Trophoblast cell (in vitro differentiated cells and primary cell): Measurements from ENCODE around the gene ZNF469.

Experiments used
- DNase-seq, 2 donors: peaks; one replicate each; pipeline ENCODE4 v3.0.0-alpha.2; 2016
- H2AFZ ChIP-seq: 2 replicates; pipeline ENCODE4 v1.6.1; 2013; ENCODE audit warnings: low read length, moderate library complexity, mild to moderate bottlenecking; ENCODE audit not compliant: insufficient read depth, poor library complexity
- H2AK5ac ChIP-seq: 2 replicates; pipeline ENCODE4 v1.6.1; 2013; ENCODE audit warnings: mild to moderate bottlenecking, low read length
- H2BK120ac ChIP-seq: 2 replicates; pipeline ENCODE4 v1.6.1; 2013; ENCODE audit warnings: low read length, mild to moderate bottlenecking, moderate library complexity; ENCODE audit not compliant: insufficient read depth, poor library complexity
- H2BK12ac ChIP-seq: 2 replicates; pipeline ENCODE4 v1.6.1; 2013; ENCODE audit warnings: mild to moderate bottlenecking, low read length, moderate library complexity
- H2BK5ac ChIP-seq: 2 replicates; pipeline ENCODE4 v1.6.1; 2013; ENCODE audit warnings: low read length, low read depth, moderate library complexity, mild to moderate bottlenecking; ENCODE audit not compliant: poor library complexity
- H3K14ac ChIP-seq: 2 replicates; pipeline ENCODE4 v1.6.1; 2013; ENCODE audit warnings: mild to moderate bottlenecking, low read length
- H3K18ac ChIP-seq: 2 replicates; pipeline ENCODE4 v1.6.1; 2013; ENCODE audit warnings: mild to moderate bottlenecking, low read length
- H3K23ac ChIP-seq: 2 replicates; pipeline ENCODE4 v1.6.1; 2013; ENCODE audit warnings: low read length
- H3K27ac ChIP-seq: 2 replicates; pipeline ENCODE4 v1.5.1; 2013; ENCODE audit warnings: low read depth, mild to moderate bottlenecking, inconsistent platforms, low read length, moderate library complexity
- H3K27me3 ChIP-seq: 2 replicates; pipeline ENCODE4 v1.6.1; 2013; ENCODE audit warnings: inconsistent platforms, mild to moderate bottlenecking, low read length, moderate library complexity; ENCODE audit not compliant: insufficient read depth
- H3K36me3 ChIP-seq, 2 experiments: 1 replicate in 1 of 2; 2 replicates in 1 of 2; pipeline ENCODE4 v1.6.1; 2013; ENCODE audit warnings: low read length in 2 of 2, mild to moderate bottlenecking in 2 of 2, moderate library complexity in 1 of 2; ENCODE audit not compliant: insufficient read depth in 2 of 2, control insufficient read depth in 1 of 2
- H3K4ac ChIP-seq: 2 replicates; pipeline ENCODE4 v1.6.1; 2013; ENCODE audit warnings: low read depth, mild to moderate bottlenecking, low read length, moderate library complexity
- H3K4me1 ChIP-seq, 2 experiments: 1 replicate in 1 of 2; 2 replicates in 1 of 2; pipeline ENCODE4 v1.6.1; 2013; ENCODE audit warnings: low read length in 2 of 2, mild to moderate bottlenecking in 2 of 2, moderate library complexity in 1 of 2; ENCODE audit not compliant: insufficient read depth in 2 of 2, control insufficient read depth in 1 of 2
- H3K4me2 ChIP-seq: 2 replicates; pipeline ENCODE4 v1.6.1; 2013; ENCODE audit warnings: inconsistent platforms, mild to moderate bottlenecking, low read length, moderate library complexity
- H3K4me3 ChIP-seq: 2 replicates; pipeline ENCODE4 v1.5.1; 2013; ENCODE audit warnings: mild to moderate bottlenecking, low read depth, low read length, inconsistent platforms
- H3K79me1 ChIP-seq: one replicate; pipeline ENCODE4 v1.6.1; 2013; ENCODE audit warnings: low read length
- H3K79me2 ChIP-seq: 2 replicates; pipeline ENCODE4 v1.6.1; 2013; ENCODE audit warnings: low read length, mild to moderate bottlenecking; ENCODE audit not compliant: control insufficient read depth, insufficient read depth, poor library complexity
- H3K9ac ChIP-seq: 2 replicates; pipeline ENCODE4 v1.6.1; 2013; ENCODE audit warnings: mild to moderate bottlenecking, low read length
- H3K9me3 ChIP-seq: 2 replicates; pipeline ENCODE4 v1.6.1; 2013; ENCODE audit warnings: low read depth, mild to moderate bottlenecking, control low read depth, inconsistent platforms, low read length; ENCODE audit not compliant: insufficient read depth
- H4K12ac ChIP-seq: 2 replicates; pipeline ENCODE4 v1.6.1; 2013; ENCODE audit warnings: low read depth, mild to moderate bottlenecking, low read length, moderate library complexity
- H4K8ac ChIP-seq: 2 replicates; pipeline ENCODE4 v1.6.1; 2013; ENCODE audit warnings: low read depth, mild to moderate bottlenecking, low read length, moderate library complexity
- H4K91ac ChIP-seq: one replicate; pipeline ENCODE4 v1.6.1; 2013; ENCODE audit warnings: low read depth, mild to moderate bottlenecking, low read length, moderate library complexity
- WGBS: extraction: QIAGEN DNeasy Blood & Tissue Kit; methylation state at CpG from one replicate; pipeline ENCODE4 v1.1.7; 2013; ENCODE audit warnings: missing lambda C conversion rate; ENCODE audit not compliant: insufficient read length, insufficient coverage; ENCODE audit errors: extremely low coverage; 5-methylcytosine and 5-hydroxymethylcytosine counted together

The ZNF469 gene

GRCh38 chr16:88401604-88402246, 19.0 kb downstream of the ZNF469 start:
- no peaks in the 10 kb centered on the region for H3K4me1 ChIP-seq
- no peak overlapping the region for H4K12ac ChIP-seq
- H2AFZ ChIP-seq: no peak overlapping the region
- H4K91ac ChIP-seq: no peak overlapping the region
- H3K18ac ChIP-seq: no peak overlapping the region
- H3K14ac ChIP-seq: no peak overlapping the region
- no peaks in the 10 kb centered on the region for H3K79me2 ChIP-seq
- no peak overlapping the region for H3K4me2 ChIP-seq
- no peak overlapping the region for H3K4me3 ChIP-seq
- no peak for DNase-seq
- no peak overlapping the region for H2BK12ac ChIP-seq
- no peaks in the 10 kb centered on the region for H3K36me3 ChIP-seq
- H2BK120ac ChIP-seq: no peak overlapping the region
- no peaks in the 10 kb centered on the region for H3K27me3 ChIP-seq
- H3K79me1 ChIP-seq: no peaks in the 10 kb centered on the region
- H3K9ac ChIP-seq: no peak overlapping the region
- no peak overlapping the region for H2BK5ac ChIP-seq
- H3K4ac ChIP-seq: no peak overlapping the region
- H3K23ac ChIP-seq: no peak overlapping the region
- WGBS: 97% methylated on average over 3 of the region's 3 CpGs
- H3K27ac ChIP-seq: no peak overlapping the region
- no peak overlapping the region for H4K8ac ChIP-seq
- H2AK5ac ChIP-seq: no peak overlapping the region
- peaks cover 7% of the 10 kb centered on the region for H3K9me3 ChIP-seq

- no peak overlapping the region for H2BK120ac ChIP-seq
- no peak overlapping the region for H4K12ac ChIP-seq
- no peak overlapping the region for H2AK5ac ChIP-seq
- H3K36me3 ChIP-seq: no peaks in the 10 kb centered on the region
- no CpG with 5 or more reads among the region's 24 CpGs for WGBS
- H3K9me3 ChIP-seq: peaks cover 6% of the 10 kb centered on the region
- no peak overlapping the region for H3K4me2 ChIP-seq
- no peaks in the 10 kb centered on the region for H3K79me2 ChIP-seq
- no peak for DNase-seq
- no peak overlapping the region for H3K23ac ChIP-seq
- H4K91ac ChIP-seq: no peak overlapping the region
- no peak overlapping the region for H3K27ac ChIP-seq
- no peak overlapping the region for H4K8ac ChIP-seq
- no peak overlapping the region for H3K9ac ChIP-seq
- H3K27me3 ChIP-seq: no peaks in the 10 kb centered on the region
- no peak overlapping the region for H3K18ac ChIP-seq
- no peak overlapping the region for H2BK5ac ChIP-seq
- H3K4ac ChIP-seq: no peak overlapping the region
- H3K4me1 ChIP-seq: no peaks in the 10 kb centered on the region
- no peak overlapping the region for H2AFZ ChIP-seq
- no peak overlapping the region for H2BK12ac ChIP-seq
- no peaks in the 10 kb centered on the region for H3K79me1 ChIP-seq
- no peak overlapping the region for H3K14ac ChIP-seq
- no peak overlapping the region for H3K4me3 ChIP-seq
Observed at GRCh38 chr16:88402551-88403240, 19.9 kb downstream of the ZNF469 start.

DNA sequence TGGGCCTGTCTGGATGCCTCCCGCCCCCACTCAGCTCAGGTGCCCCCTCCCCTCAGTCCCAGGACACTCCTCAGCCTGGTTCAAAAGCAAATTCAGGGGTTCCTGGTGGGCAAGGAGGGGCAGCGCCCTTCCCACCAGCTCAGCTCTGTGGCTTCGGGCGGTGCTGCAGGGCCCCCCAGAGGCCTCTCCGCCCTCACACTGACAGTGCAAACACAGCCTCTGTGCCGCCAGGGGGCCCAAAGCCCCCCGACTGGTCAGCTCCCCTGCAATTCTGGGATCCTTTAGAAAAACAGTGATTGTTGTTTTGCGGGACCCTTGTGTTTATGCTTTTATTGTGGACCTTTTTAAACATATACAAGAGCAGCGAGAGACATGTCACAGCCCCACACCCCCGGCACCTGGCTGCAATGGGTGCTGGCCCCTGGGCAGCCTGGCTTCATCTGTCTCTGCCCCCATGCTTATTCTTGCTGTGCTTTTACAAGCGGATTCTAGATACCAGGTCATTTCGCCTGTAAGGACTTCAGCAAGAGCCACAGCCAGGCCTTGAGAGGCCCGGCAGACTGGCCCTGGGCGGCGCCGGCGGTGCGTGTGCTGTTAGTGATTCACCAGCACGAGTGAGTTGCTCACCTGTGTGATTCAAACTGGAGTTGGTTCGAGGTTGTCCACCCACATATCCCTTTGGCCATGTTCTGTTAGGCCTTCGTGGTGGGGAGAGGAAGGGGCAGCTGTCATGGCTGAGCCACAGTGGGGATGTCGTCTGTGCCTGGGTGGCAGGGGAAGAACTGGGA, 21.2 kb downstream of the ZNF469 start:
- Histone ChIP-seq H3K36me3 (no peaks in the 10 kb centered on the region), H2BK12ac (no peak overlapping the region), H3K27me3 (no peaks in the 10 kb centered on the region), H3K79me2 (no peaks in the 10 kb centered on the region), H3K18ac (no peak overlapping the region), H3K4ac (no peak overlapping the region), H3K23ac (no peak overlapping the region), H4K91ac (no peak overlapping the region), H3K9me3 (peaks cover 5% of the 10 kb centered on the region), H4K8ac (no peak overlapping the region), H3K9ac (no peak overlapping the region), H3K79me1 (no peaks in the 10 kb centered on the region), H3K4me2 (no peak overlapping the region), H2BK120ac (no peak overlapping the region), H3K4me3 (no peak overlapping the region), H2AK5ac (no peak overlapping the region), H3K27ac (no peak overlapping the region), H3K4me1 (no peaks in the 10 kb centered on the region), H2AFZ (no peak overlapping the region), H3K14ac (no peak overlapping the region), H4K12ac (no peak overlapping the region), H2BK5ac (no peak overlapping the region)
- no CpG with 5 or more reads among the region's 22 CpGs for WGBS
- DNase-seq: no peak

- Histone ChIP-seq H3K4me2 (no peak overlapping the region), H3K23ac (no peak overlapping the region)
- WGBS: no CpG with 5 or more reads among the region's 6 CpGs
Observed at GRCh38 chr16:88404769-88405168, 22.0 kb downstream of the ZNF469 start.

More at GRCh38 chr16:88404769-88405168, 22.0 kb downstream of the ZNF469 start:
- Histone ChIP-seq H2BK5ac (no peak overlapping the region), H3K9me3 (peaks cover 5% of the 10 kb centered on the region), H3K27ac (no peak overlapping the region), H3K27me3 (no peaks in the 10 kb centered on the region), H3K14ac (no peak overlapping the region), H3K9ac (no peak overlapping the region), H2AK5ac (no peak overlapping the region), H3K4me3 (no peak overlapping the region), H2AFZ (no peak overlapping the region), H3K4ac (no peak overlapping the region), H2BK120ac (no peak overlapping the region), H3K79me1 (no peaks in the 10 kb centered on the region), H2BK12ac (no peak overlapping the region), H4K12ac (no peak overlapping the region), H4K8ac (no peak overlapping the region), H3K18ac (no peak overlapping the region), H4K91ac (no peak overlapping the region), H3K79me2 (no peaks in the 10 kb centered on the region), H3K4me1 (no peaks in the 10 kb centered on the region), H3K36me3 (no peaks in the 10 kb centered on the region)
- DNase-seq: no peak
